Measurements from ENCODE around the gene CHRNG.

Gene CHRNG, protein sequence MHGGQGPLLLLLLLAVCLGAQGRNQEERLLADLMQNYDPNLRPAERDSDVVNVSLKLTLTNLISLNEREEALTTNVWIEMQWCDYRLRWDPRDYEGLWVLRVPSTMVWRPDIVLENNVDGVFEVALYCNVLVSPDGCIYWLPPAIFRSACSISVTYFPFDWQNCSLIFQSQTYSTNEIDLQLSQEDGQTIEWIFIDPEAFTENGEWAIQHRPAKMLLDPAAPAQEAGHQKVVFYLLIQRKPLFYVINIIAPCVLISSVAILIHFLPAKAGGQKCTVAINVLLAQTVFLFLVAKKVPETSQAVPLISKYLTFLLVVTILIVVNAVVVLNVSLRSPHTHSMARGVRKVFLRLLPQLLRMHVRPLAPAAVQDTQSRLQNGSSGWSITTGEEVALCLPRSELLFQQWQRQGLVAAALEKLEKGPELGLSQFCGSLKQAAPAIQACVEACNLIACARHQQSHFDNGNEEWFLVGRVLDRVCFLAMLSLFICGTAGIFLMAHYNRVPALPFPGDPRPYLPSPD

DNA sequence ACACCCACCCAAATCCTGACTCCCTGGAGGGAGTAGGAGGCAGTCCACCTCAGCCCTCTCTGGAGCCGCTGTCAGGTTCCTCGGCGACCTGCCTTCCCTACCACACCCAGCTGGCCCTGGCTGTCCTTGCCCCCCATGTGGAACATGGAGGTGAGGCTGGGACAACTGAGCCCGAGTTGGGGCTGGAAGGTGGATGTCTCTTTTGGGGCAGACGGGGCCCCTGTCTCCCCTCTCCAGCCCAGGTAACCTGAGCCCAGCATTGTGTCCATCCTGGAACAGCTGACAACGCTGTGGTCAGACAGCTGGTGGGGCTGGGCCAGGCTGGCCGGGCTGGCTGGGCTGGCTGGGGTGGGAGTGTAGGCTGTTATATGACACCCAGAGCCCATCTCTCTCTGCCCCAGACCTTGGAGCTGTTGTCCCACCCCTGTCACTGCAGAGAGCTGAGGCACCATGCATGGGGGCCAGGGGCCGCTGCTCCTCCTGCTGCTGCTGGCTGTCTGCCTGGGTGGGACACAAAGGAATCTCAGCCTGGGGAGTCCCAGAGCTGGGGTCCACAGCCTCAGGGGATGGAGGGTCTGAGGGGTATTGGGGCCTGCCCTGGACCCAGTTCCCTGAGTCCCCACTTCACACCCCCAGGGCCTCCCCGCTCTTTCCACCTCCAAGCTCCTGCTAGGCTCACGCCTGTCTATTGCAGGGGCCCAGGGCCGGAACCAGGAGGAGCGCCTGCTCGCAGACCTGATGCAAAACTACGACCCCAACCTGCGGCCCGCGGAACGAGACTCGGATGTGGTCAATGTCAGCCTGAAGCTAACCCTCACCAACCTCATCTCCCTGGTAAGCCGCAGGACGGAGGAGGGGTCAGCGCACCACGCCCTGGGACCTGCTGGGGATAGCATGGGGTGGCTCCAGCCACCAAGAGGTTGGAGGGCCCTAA is at the start of gene CHRNG:
TSS of gene CHRNG (plus strand) at position 395 of the 934 bp plus-strand sequence. CDS start at position 451, 56 bp downstream.
- CTCF ChIA-PET: no interaction called here
- Mint-ChIP-seq H3K4me3 (no peak within 1 kb of the TSS), H3K36me3 (no peaks in the 10 kb centered on the region), H3K27me3 (peaks cover 49% of the 10 kb centered on the region), H3K9me3 (peaks cover 5% of the 10 kb centered on the region), H3K27ac (no peak within 1 kb of the TSS), H3K4me1 (peaks cover 5% of the 10 kb centered on the region)
- no peak for DNase-seq

DNA sequence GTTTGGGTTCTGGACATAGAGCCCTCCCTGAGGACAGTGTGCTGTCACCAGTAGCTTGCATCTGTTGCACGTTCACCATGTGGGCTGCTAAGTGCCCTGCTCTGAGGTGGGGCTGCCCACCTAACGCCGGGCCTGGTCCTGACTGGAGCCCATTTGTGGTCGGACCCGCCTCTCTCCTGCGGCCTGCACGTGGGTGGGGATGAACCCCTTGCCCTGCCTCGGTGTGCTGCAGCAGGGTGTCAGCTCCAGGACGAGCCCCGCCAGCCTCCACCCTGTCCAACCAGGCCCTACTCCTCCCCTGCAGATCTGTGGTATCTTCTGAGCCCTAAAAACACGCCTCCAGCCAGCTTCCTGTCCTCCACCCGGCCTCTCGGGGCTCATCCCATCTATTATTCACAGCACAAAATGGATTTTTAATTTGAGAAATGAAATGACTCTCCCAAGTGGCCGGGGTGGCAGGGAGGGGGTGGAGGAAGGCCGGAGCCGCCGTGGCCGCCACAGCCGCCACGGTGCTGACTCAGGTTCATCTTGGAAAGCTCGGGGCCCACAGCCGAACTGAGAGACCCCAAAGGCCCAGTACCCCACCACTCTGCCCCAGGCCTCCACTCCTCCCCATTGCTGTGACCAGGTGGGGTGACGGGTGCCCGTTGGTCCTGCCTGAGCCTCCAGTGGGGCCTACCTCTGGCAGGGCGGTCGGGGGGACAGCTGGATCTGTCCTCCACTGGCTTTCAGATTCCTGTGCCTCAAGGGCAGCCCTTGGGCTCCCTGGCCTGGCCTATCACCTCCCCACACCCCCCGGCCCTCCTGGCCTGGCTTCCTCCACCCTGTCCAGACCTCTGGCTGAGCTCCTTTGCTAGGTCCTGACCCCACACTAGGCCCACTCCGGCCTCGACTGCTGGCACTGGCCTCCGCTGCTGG is 49.0 kb upstream of the CHRNG start:
- DNase-seq: no peak
- H3K4me3 Mint-ChIP-seq: no peak overlapping the region
- no peak overlapping the region for H3K27ac Mint-ChIP-seq
- H3K4me1 Mint-ChIP-seq: peaks cover 8% of the 10 kb centered on the region
- CTCF ChIA-PET: interaction anchor here (1.2 kb wide), 1 partner anchor 33 kb away, joined by 3 read pairs; no protein-coding TSS in a partner anchor
- peaks cover 71% of the 10 kb centered on the region for H3K27me3 Mint-ChIP-seq
- H3K36me3 Mint-ChIP-seq: no peaks in the 10 kb centered on the region
- no peaks in the 10 kb centered on the region for H3K9me3 Mint-ChIP-seq

DNA sequence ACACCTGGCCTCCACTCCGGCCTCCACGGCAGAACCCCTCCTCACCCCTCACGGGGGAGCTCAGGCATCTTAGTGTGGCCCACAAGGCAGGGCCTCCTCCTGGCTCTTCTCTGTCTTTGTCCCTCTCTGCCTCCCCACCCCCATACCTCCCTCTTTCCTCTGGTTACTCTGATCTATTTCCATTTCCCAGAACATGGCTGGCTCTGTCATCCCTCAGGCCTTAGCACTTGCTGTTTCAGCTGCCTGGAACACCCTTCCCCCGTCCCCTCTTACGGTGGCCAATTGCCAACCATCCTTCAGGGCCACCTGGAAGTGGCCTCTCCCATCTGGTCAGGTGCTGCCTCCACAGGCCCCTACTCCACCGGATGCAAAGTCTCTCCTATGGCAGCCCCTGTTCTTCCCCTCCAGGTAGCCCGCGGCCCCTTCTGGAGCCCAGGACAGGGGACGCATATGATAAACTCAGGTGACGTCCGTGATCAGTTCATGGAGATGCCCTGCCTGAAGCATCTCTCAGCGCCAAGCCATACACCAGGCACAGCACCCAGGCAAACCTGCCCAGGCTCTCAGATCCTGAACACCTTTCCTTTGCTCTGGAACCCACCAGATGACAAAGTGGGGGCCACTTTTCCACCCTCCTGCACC is 48.2 kb upstream of the CHRNG start:
- CTCF ChIA-PET: no interaction called here
- Mint-ChIP-seq H3K27ac (no peak overlapping the region), H3K4me1 (peaks cover 8% of the 10 kb centered on the region), H3K9me3 (no peaks in the 10 kb centered on the region), H3K4me3 (no peak overlapping the region), H3K27me3 (peaks cover 64% of the 10 kb centered on the region), H3K36me3 (no peaks in the 10 kb centered on the region)
- DNase-seq: no peak

DNA sequence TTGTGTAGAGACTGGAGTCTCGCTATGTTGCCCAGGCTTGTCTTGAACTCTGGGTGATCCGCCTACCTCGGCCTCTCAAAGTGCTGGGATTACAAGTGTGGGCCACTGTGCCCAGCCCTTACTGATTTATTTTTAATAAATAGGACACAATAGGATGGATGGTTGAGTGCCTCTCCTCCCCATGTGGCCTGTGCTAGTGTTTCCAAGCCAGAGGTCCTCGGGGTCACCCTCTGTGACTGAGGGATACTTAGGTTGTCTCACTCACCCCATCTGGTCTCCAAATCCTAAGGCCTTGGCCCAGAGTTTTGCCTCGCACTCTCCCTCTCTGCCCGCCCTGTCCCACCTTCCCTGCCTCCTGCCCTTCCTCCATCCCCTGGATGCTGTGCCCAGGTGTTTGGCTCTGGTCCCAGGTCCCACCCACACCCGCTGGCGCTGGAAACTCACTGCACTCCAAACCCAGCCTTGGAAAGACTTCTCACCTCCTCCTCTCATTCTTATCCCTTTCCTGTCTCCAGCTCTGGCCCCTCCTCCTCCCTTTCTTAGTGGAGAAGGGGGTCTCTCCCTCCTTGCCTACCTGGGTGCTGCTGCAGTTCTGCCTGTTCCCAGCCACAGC is 47.1 kb upstream of the CHRNG start:
- Mint-ChIP-seq H3K27ac (no peak overlapping the region), H3K27me3 (peaks cover 53% of the 10 kb centered on the region), H3K4me3 (no peak overlapping the region), H3K4me1 (peaks cover 5% of the 10 kb centered on the region), H3K9me3 (no peaks in the 10 kb centered on the region), H3K36me3 (no peaks in the 10 kb centered on the region)
- DNase-seq: no peak
- CTCF ChIA-PET: no interaction called here

DNA sequence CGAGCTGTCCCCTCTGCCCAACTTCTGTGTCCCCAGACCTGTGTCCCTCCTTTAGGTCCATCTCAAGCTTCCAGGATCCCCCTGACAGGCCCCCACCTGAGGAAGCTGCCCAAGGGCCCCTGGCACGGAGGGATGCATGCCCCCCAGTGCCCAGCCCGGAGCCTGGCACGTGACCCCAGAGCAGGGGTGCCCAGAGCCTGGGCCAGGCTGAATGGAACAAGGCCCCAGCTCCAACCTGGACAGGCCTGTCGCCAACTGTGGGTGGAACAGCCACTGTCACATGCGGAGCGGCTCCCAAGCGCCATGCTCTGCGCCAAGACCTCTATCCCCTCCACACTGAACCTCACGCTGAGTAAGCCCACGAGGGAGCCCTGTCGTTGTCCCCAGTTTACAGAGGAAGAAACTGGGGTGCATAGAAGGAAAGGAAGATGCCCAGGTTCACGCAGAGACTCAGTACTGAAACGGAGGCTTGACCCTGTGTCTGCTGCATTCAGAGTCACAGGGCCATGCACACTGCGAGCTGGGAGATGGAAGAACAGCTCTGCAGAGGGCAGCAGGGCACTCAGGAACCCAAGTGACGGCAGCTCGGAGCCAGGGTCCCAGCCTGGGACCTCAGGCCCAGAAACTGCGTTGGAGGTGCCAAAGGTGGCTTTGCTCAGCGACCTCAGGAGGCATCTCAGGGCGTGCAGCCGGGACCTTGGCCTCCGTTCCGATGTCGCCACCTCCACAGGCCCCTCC is 46.4 kb upstream of the CHRNG start:
- no peak for DNase-seq
- H3K27me3 Mint-ChIP-seq: peaks cover 48% of the 10 kb centered on the region
- H3K9me3 Mint-ChIP-seq: no peaks in the 10 kb centered on the region
- H3K27ac Mint-ChIP-seq: no peak overlapping the region
- H3K4me1 Mint-ChIP-seq: peaks cover 5% of the 10 kb centered on the region
- CTCF ChIA-PET: no interaction called here
- no peaks in the 10 kb centered on the region for H3K36me3 Mint-ChIP-seq
- no peak overlapping the region for H3K4me3 Mint-ChIP-seq

DNA sequence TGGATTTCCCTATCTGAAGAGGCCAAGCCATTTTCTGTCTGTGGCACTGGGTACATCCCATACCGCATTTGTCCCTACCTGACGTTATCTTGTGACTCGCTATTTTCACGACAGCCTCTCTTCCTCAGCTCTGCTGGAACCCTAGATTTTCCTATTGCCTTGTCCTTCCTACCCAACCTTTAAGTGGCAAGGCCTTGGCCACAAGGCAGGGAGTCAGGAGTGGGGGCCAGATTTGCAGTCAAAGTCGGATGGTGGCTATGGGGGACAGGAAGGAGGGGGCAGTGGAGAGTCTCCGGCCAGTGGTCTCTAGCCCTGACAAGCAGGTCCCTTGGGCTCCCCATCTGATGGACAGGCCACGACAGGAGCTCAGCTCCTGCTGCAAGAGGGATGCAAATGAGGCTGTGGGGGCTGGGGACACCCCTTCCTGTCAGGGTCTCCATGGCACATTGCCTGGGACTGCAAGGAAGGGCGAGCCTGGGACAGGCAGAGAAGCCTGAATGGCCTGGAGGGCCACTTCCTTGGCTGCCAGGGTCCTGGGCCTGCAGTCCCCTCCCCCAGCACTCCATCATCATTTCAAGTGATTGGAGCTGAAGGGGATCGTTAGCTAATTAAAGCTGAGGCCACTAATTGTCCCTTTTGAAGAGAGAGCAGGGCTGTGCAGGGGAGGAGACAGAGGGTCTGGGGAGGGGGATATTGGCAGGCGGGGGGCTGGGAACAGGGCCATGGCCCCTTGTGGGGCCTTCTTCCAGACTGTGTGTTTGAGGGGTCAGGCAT is 45.6 kb upstream of the CHRNG start:
- H3K36me3 Mint-ChIP-seq: no peaks in the 10 kb centered on the region
- H3K27ac Mint-ChIP-seq: no peak overlapping the region
- CTCF ChIA-PET: interaction anchor here (0.8 kb wide), 1 partner anchor 28 kb away, joined by 3 read pairs; no protein-coding TSS in a partner anchor
- no peak overlapping the region for H3K4me3 Mint-ChIP-seq
- no peak for DNase-seq
- H3K9me3 Mint-ChIP-seq: no peaks in the 10 kb centered on the region
- peaks cover under 1% of the 10 kb centered on the region for H3K4me1 Mint-ChIP-seq
- peaks cover 41% of the 10 kb centered on the region for H3K27me3 Mint-ChIP-seq

DNA sequence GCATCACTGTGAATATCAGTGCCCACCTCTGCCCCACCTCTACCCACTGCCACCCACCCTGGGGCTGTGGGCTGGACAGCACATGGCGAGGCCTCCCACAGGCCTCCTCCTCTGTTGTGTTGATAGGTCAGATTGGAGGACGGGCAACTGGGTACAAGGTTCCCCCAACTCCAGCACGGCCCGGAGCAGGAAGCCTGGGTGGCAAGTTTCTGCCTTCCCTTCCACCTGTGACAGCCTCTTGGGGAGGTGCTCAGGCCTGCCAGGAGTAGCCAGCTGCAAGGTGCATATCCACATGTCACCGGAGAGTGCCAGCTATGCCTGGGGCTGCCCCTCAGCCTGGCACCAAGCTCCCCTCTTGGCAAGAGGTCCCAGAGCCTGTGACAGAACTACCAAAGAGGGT is 45.0 kb upstream of the CHRNG start:
- Mint-ChIP-seq H3K36me3 (no peaks in the 10 kb centered on the region), H3K4me3 (no peak overlapping the region), H3K4me1 (no peaks in the 10 kb centered on the region), H3K27me3 (peaks cover 40% of the 10 kb centered on the region), H3K9me3 (no peaks in the 10 kb centered on the region), H3K27ac (no peak overlapping the region)
- DNase-seq: no peak
- CTCF ChIA-PET: interaction anchor here (0.8 kb wide), 1 partner anchor 27 kb away, joined by 3 read pairs; no protein-coding TSS in a partner anchor

DNA sequence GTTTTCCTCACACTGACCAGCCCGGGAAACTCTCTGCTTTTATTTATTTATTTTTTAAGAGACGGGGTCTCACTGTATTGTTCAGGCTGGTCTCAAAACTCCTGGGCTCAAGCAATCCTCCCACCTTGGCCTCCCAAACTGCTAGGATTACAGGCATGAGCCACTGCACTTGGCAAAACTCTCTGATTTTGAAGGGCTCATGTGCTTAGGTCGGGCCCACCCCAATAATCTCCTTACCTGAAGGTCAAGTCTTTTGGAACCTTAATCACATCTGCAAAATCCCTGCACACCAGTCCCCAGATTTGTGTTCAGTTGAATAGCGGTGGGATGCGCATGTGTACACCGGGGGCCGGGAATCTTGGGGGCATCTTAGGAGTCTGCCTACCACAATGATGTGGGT is 44.2 kb upstream of the CHRNG start:
- Mint-ChIP-seq H3K36me3 (no peaks in the 10 kb centered on the region), H3K4me3 (no peak overlapping the region), H3K27me3 (peaks cover 40% of the 10 kb centered on the region), H3K27ac (no peak overlapping the region), H3K9me3 (no peaks in the 10 kb centered on the region), H3K4me1 (no peaks in the 10 kb centered on the region)
- CTCF ChIA-PET: no interaction called here
- DNase-seq: no peak

DNA sequence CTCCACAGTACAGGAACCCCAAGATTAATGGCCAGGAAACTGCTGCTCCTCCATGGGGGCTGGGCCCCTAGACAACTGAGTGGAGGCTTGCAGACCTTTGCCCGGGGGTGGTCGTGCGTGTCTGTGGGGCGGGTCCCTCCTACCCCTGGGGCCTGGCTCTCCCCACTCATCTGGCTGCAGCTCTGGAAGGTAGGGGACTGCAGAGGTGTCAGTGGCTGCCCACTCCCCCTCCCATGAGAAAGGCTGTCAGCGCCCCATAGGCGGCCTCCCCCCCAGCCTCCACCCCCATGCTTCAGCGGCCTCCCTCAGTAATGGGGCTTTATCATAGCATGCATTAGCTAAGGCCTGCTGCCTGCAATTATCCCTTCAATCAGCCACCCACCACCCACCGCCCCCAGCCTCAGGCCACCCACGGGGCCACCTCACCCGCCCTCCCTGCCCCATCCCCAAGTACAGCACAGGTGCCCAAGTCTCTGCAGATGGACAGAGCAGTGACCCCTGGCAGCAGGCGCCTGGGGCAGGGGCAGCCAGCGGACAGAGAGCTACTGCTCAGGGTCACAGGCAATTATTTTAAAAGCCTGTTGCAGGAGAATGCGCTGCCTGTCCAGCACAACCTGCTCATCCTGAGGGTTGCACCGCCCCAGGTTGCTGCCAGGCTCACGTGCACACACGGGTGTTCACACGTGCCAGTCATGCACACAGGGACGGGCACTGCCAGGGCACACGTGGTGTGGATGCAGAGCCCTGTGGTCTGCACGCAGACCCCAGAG is 42.8 kb upstream of the CHRNG start:
- Mint-ChIP-seq H3K4me1 (no peaks in the 10 kb centered on the region), H3K9me3 (no peaks in the 10 kb centered on the region), H3K4me3 (no peak overlapping the region), H3K27me3 (peaks cover 40% of the 10 kb centered on the region), H3K27ac (no peak overlapping the region), H3K36me3 (no peaks in the 10 kb centered on the region)
- no peak for DNase-seq
- CTCF ChIA-PET: no interaction called here

DNA sequence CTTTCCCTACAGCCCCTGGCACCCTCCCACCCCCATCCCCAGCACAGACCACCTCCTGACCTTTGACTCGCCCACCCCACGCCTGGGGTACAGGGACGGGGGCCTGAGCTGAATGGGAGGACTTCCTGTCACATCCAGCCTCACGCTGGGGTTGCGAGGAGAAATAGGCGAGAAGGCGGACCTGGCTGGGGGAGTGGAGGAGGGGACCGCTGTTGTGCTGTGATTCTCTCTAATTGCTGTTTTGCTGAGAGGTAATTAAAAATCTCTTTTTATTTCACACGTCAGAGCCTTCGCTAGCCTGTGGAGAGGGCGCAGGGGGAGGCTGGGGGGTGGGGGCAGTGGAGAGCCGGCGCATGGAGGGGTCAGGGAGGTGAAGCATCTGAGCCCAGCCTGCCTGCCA is 42.1 kb upstream of the CHRNG start:
- Mint-ChIP-seq H3K27ac (no peak overlapping the region), H3K9me3 (no peaks in the 10 kb centered on the region), H3K27me3 (peaks cover 46% of the 10 kb centered on the region), H3K36me3 (no peaks in the 10 kb centered on the region), H3K4me1 (no peaks in the 10 kb centered on the region), H3K4me3 (no peak overlapping the region)
- CTCF ChIA-PET: no interaction called here
- no peak for DNase-seq

DNA sequence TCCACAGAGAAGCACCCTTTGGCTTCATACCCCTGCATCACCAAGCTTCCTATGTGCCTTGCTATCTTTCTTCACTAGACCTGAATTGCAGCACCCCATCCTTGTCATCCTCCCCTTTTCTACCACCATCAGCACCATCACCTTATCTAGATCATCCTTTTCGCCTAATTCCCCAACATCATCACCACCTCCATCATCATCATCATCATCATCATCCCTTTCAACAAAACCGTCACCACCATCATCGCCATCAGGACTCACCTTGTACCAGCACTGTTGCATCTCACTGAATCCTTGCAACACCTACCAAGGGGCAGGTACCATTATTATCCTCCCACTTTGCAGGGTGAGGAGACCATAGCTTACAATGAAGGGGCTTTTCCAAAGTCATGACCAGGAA is 41.0 kb upstream of the CHRNG start:
- H3K4me3 Mint-ChIP-seq: no peak overlapping the region
- H3K4me1 Mint-ChIP-seq: peaks cover 2% of the 10 kb centered on the region
- H3K27ac Mint-ChIP-seq: no peak overlapping the region
- CTCF ChIA-PET: no interaction called here
- H3K9me3 Mint-ChIP-seq: no peaks in the 10 kb centered on the region
- no peak for DNase-seq
- peaks cover 53% of the 10 kb centered on the region for H3K27me3 Mint-ChIP-seq
- no peaks in the 10 kb centered on the region for H3K36me3 Mint-ChIP-seq
